ENCODE results near the gene DHCR7. TPM values are rescaled to one million over a fixed set of nuclear protein-coding genes. Genes with fewer than 3 reads are reported as not detected.

Gene DHCR7
- total RNA-seq, 4 donors from 2014 or later, result 5.0 to 101 (median 36.8) TPM

GRCh38 chr11:71402878-71403277 lies 45.3 kb downstream of the DHCR7 start:
- H3K27ac ChIP-seq, result no peak overlapping the region
- no peak for DNase-seq
- no peaks in the 10 kb centered on the region for H3K27me3 ChIP-seq
- no peak overlapping the region for H3K4me3 ChIP-seq
- TF ChIP-seq CTCF (IDR thresholded peaks at IDR 0.05) (no peak), POLR2A (IDR thresholded peaks at IDR 0.05) (no peak)
- H3K9me3 ChIP-seq, result no peaks in the 10 kb centered on the region
- H3K4me1 ChIP-seq, result no peaks in the 10 kb centered on the region
- H3K36me3 ChIP-seq, result no peaks in the 10 kb centered on the region

- Histone ChIP-seq H3K27ac (no peak overlapping the region), H3K4me1 (no peaks in the 10 kb centered on the region), H3K36me3 (no peaks in the 10 kb centered on the region), H3K9me3 (no peaks in the 10 kb centered on the region), H3K4me3 (no peak overlapping the region), H3K27me3 (no peaks in the 10 kb centered on the region)
- no peak for DNase-seq
- no peak for TF ChIP-seq CTCF (IDR thresholded peaks at IDR 0.05)
- TF ChIP-seq POLR2A (IDR thresholded peaks at IDR 0.05), result no peak
Observed at GRCh38 chr11:71400216-71400615, 48.0 kb downstream of the DHCR7 start.

DNA sequence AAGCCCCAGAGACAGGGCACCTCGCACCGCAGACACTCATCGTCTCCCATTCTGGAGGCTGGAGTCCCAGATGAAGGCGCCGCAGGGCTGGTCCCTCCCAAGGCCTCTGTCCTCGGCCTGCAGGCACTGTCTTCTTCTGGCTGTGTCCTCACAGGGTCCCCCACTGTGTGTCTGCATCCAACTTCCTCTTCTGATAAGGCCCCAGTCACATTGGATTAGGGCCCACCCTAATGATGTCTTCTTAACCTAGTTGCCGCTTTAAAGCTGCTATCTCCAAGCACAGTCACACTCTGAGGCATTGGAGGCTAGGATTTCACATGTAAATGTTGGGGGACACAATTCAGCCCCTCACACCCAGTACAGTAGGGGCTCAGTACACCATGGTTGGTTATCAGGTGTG lies 48.9 kb downstream of the DHCR7 start:
- H3K4me3 ChIP-seq, result no peak overlapping the region
- no peaks in the 10 kb centered on the region for H3K9me3 ChIP-seq
- H3K36me3 ChIP-seq, result no peaks in the 10 kb centered on the region
- H3K27ac ChIP-seq, result no peak overlapping the region
- no peak for DNase-seq
- TF ChIP-seq POLR2A (IDR thresholded peaks at IDR 0.05) (no peak), CTCF (IDR thresholded peaks at IDR 0.05) (no peak)
- H3K4me1 ChIP-seq, result no peaks in the 10 kb centered on the region
- no peaks in the 10 kb centered on the region for H3K27me3 ChIP-seq

DNA sequence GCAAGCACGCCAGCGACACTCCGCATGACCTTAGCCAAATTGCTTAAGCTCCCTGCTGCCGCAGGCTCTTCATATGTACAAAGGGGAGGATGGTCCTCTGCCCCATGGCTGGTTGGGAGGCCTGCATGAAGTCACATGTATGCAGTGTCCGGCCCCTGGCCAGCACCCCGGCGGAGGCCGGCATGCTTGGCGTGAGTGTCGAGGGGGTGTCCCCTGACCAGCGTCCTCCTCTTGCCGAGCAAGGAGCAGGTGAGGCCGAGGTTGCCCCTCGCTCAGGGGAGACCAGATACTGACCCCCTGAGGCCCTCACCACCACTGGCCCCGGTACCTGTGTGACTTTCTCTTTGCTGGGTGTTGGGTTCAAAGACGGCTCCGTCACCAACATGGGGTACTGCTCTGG lies 50.2 kb downstream of the DHCR7 start:
- no peak for TF ChIP-seq POLR2A (IDR thresholded peaks at IDR 0.05)
- no peak for TF ChIP-seq CTCF (IDR thresholded peaks at IDR 0.05)
- peak in 1 of 3 donors; percentile 39 for DNase-seq
- Histone ChIP-seq H3K4me3 (no peak overlapping the region), H3K27ac (no peak overlapping the region), H3K27me3 (no peaks in the 10 kb centered on the region), H3K36me3 (no peaks in the 10 kb centered on the region), H3K4me1 (no peaks in the 10 kb centered on the region), H3K9me3 (no peaks in the 10 kb centered on the region)

GRCh38 chr11:71397331-71397860 lies 50.8 kb downstream of the DHCR7 start:
- Histone ChIP-seq H3K4me1 (no peaks in the 10 kb centered on the region), H3K9me3 (no peaks in the 10 kb centered on the region), H3K27me3 (no peaks in the 10 kb centered on the region), H3K27ac (no peak overlapping the region), H3K4me3 (no peak overlapping the region), H3K36me3 (no peaks in the 10 kb centered on the region)
- DNase-seq, result peak in 1 of 3 donors; percentile 37
- TF ChIP-seq POLR2A (IDR thresholded peaks at IDR 0.05) (no peak), CTCF (IDR thresholded peaks at IDR 0.05) (no peak)

Data from Peyer's patch (tissue), 4 donors.